Lower lobe of right lung (tissue), 2 donors: ENCODE results near the gene WASHC1. TPM values are rescaled to one million over a fixed set of nuclear protein-coding genes. Genes with fewer than 3 reads are reported as not detected.
"Not testable (repeated sequence)": the region's sequence is repeated elsewhere in the genome, so short reads cannot be mapped to it uniquely, and the experiment has no call there.

ENCODE experiments used
- ATAC-seq, 2 donors: fragments of 200-7000 bp; cut with Tn5 transposase; one replicate each; pipeline ENCODE4 v1.9.1; 2020 to 2022; ENCODE audit warnings: mild to moderate bottlenecking in 2 of 2, moderate library complexity in 2 of 2
- DNase-seq: peaks from one replicate; pipeline ENCODE4 v3.0.0-alpha.2; 2020
- H3K27ac ChIP-seq: fragments of 200-600 bp; one replicate; pipeline ENCODE4 v1.8.0; 2022
- H3K27me3 ChIP-seq: fragments of 200-600 bp; one replicate; pipeline ENCODE4 v1.8.0; 2022; ENCODE audit warnings: low read depth
- H3K36me3 ChIP-seq: fragments of 200-600 bp; one replicate; pipeline ENCODE4 v1.8.0; 2022; ENCODE audit warnings: mild to moderate bottlenecking
- H3K4me1 ChIP-seq: fragments of 200-600 bp; one replicate; pipeline ENCODE4 v1.8.0; 2022
- H3K4me3 ChIP-seq: fragments of 200-600 bp; one replicate; pipeline ENCODE4 v1.8.0; 2022; ENCODE audit warnings: mild to moderate bottlenecking
- H3K9me3 ChIP-seq: fragments of 200-600 bp; one replicate; pipeline ENCODE4 v1.8.0; 2022
- CTCF ChIP-seq: fragments of 200-600 bp; IDR thresholded peaks from one replicate; pipeline ENCODE4 v1.8.0; 2022; ENCODE audit warnings: antibody characterized with exemption, mild to moderate bottlenecking
- intact Hi-C: fragments of 100-400 bp; cut with DNase I; formaldehyde crosslinking; loops from one replicate; pipeline ENCODE4 v1.11.0; 2022
- total RNA-seq: library from RNA; stranded (reverse); fragmentation: NEBNext Ultra II Directional; extraction: Animal tissue kit (Norgen Biotek cat#: 25700); gene quantifications from one replicate; pipeline ENCODE4 v1.2.1, GENCODE V29; 2021
- donor health status: DM: no; HTN: yes; CAD: no; lungs with severe emphysema.

WASHC1 gene
- total RNA-seq, 1 donor from 2014 or later: 25.1 TPM

- H3K4me3 ChIP-seq, H3K4me1 ChIP-seq, H3K36me3 ChIP-seq, ATAC-seq, intact Hi-C loops, H3K27ac ChIP-seq, DNase-seq, H3K27me3 ChIP-seq, H3K9me3 ChIP-seq: not testable (repeated sequence)
Measured at GRCh38 chr9:43636-44035, 14.4 kb upstream of the WASHC1 start.

GRCh38 chr9:43116-43515, 13.9 kb upstream of the WASHC1 start:
- H3K27ac ChIP-seq, H3K27me3 ChIP-seq, ATAC-seq, H3K36me3 ChIP-seq, H3K9me3 ChIP-seq, H3K4me1 ChIP-seq, DNase-seq, H3K4me3 ChIP-seq, intact Hi-C loops: not testable (repeated sequence)

- DNase-seq, H3K4me3 ChIP-seq, H3K36me3 ChIP-seq, H3K27me3 ChIP-seq, H3K27ac ChIP-seq, intact Hi-C loops, ATAC-seq, H3K9me3 ChIP-seq, H3K4me1 ChIP-seq: not testable (repeated sequence)
Measured at GRCh38 chr9:41819-42218, 12.6 kb upstream of the WASHC1 start.

GRCh38 chr9:41261-41676, 12.0 kb upstream of the WASHC1 start:
- peak; percentile 47 to 64 for ATAC-seq
- H3K36me3 ChIP-seq, H3K27me3 ChIP-seq, H3K4me1 ChIP-seq, H3K4me3 ChIP-seq, H3K9me3 ChIP-seq, H3K27ac ChIP-seq, intact Hi-C loops, DNase-seq: not testable (repeated sequence)

GRCh38 chr9:32308-32707, 3.1 kb upstream of the WASHC1 start:
- H3K27ac ChIP-seq, H3K4me3 ChIP-seq, ATAC-seq, H3K27me3 ChIP-seq, H3K36me3 ChIP-seq, H3K4me1 ChIP-seq, H3K9me3 ChIP-seq, DNase-seq, intact Hi-C loops: not testable (repeated sequence)

- H3K4me1 ChIP-seq, ATAC-seq, H3K36me3 ChIP-seq, H3K27me3 ChIP-seq, DNase-seq, intact Hi-C loops, H3K27ac ChIP-seq, H3K9me3 ChIP-seq: not testable (repeated sequence)
- peak overlapping the region; percentile 43 for H3K4me3 ChIP-seq
Measured at GRCh38 chr9:28775-29174, 481 bp downstream of the WASHC1 start.

- H3K9me3 ChIP-seq, H3K4me3 ChIP-seq, H3K36me3 ChIP-seq, H3K4me1 ChIP-seq, intact Hi-C loops, H3K27ac ChIP-seq, H3K27me3 ChIP-seq, DNase-seq, ATAC-seq: not testable (repeated sequence)
Measured at GRCh38 chr9:21621-22020, 7.6 kb downstream of the WASHC1 start.

- intact Hi-C loops, ATAC-seq: not testable (repeated sequence)
Measured at GRCh38 chr9:16875-17274, 12.4 kb downstream of the WASHC1 start.

GRCh38 chr9:14129-14809, 15.0 kb downstream of the WASHC1 start:
- H3K9me3 ChIP-seq, H3K27me3 ChIP-seq, H3K4me1 ChIP-seq, ATAC-seq, intact Hi-C loops, H3K27ac ChIP-seq, H3K36me3 ChIP-seq, H3K4me3 ChIP-seq: not testable (repeated sequence)
- DNase-seq: peak; percentile 83

More at GRCh38 chr9:16875-17274, 12.4 kb downstream of the WASHC1 start:
- H3K36me3 ChIP-seq, H3K9me3 ChIP-seq, H3K27ac ChIP-seq, H3K27me3 ChIP-seq, H3K4me1 ChIP-seq, H3K4me3 ChIP-seq: not testable (repeated sequence)
- DNase-seq: peak; percentile 44

- ATAC-seq, H3K4me3 ChIP-seq, H3K4me1 ChIP-seq, intact Hi-C loops, H3K36me3 ChIP-seq, H3K27ac ChIP-seq, H3K9me3 ChIP-seq, H3K27me3 ChIP-seq: not testable (repeated sequence)
- peak; percentile 44 for TF ChIP-seq CTCF
- DNase-seq: peak; percentile 90
Measured at GRCh38 chr9:11206-11605, 18.1 kb downstream of the WASHC1 start.

GRCh38 chr9:10653-11053, 18.6 kb downstream of the WASHC1 start:
- intact Hi-C loops, H3K27me3 ChIP-seq, H3K27ac ChIP-seq, H3K36me3 ChIP-seq, H3K9me3 ChIP-seq, H3K4me1 ChIP-seq, H3K4me3 ChIP-seq: not testable (repeated sequence)
- DNase-seq (peak; percentile 68), ATAC-seq (peak; percentile 42 to 69)

GRCh38 chr9:10207-10606, 19.0 kb downstream of the WASHC1 start:
- H3K36me3 ChIP-seq, DNase-seq: not testable (repeated sequence)
- peak; percentile 19 to 39 for ATAC-seq

More at GRCh38 chr9:10207-10606, 19.0 kb downstream of the WASHC1 start:
- H3K27me3 ChIP-seq, H3K4me3 ChIP-seq, H3K27ac ChIP-seq, H3K9me3 ChIP-seq, H3K4me1 ChIP-seq, intact Hi-C loops: not testable (repeated sequence)
